ENCODE data around the gene POLD2.

- TF ChIP-seq CTCF (IDR thresholded peaks at IDR 0.05; ENCODE audit: poor library complexity, severe bottlenecking) = no peak
- no peak for TF ChIP-seq RAD21 (conservative IDR thresholded peaks at IDR 0.05)
- TF ChIP-seq POLR2AphosphoS5 (IDR thresholded peaks at IDR 0.05) = no peak
- TF ChIP-seq, protein P1, sequence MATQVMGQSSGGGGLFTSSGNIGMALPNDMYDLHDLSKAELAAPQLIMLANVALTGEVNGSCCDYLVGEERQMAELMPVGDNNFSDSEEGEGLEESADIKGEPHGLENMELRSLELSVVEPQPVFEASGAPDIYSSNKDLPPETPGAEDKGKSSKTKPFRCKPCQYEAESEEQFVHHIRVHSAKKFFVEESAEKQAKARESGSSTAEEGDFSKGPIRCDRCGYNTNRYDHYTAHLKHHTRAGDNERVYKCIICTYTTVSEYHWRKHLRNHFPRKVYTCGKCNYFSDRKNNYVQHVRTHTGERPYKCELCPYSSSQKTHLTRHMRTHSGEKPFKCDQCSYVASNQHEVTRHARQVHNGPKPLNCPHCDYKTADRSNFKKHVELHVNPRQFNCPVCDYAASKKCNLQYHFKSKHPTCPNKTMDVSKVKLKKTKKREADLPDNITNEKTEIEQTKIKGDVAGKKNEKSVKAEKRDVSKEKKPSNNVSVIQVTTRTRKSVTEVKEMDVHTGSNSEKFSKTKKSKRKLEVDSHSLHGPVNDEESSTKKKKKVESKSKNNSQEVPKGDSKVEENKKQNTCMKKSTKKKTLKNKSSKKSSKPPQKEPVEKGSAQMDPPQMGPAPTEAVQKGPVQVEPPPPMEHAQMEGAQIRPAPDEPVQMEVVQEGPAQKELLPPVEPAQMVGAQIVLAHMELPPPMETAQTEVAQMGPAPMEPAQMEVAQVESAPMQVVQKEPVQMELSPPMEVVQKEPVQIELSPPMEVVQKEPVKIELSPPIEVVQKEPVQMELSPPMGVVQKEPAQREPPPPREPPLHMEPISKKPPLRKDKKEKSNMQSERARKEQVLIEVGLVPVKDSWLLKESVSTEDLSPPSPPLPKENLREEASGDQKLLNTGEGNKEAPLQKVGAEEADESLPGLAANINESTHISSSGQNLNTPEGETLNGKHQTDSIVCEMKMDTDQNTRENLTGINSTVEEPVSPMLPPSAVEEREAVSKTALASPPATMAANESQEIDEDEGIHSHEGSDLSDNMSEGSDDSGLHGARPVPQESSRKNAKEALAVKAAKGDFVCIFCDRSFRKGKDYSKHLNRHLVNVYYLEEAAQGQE (IDR thresholded peaks at IDR 0.05; ENCODE audit: borderline replicate concordance) = no peak
These were observed 34.9 kb upstream of the POLD2 start for GRCh38 chr7:44158096-44158872.
